ENCODE data around the gene CXCR2.

- TF ChIP-seq POLR2A (IDR thresholded peaks at IDR 0.05): no peak
- no peak for TF ChIP-seq CTCF (IDR thresholded peaks at IDR 0.05)
- no peak for TF ChIP-seq POLR2AphosphoS5 (IDR thresholded peaks at IDR 0.05)
- TF ChIP-seq EP300 (IDR thresholded peaks at IDR 0.05): no peak
Observed at GRCh38 chr2:218180467-218181114, 54.8 kb downstream of the CXCR2 start.

Measured in suprapubic skin (tissue), 4 donors.